ENCODE data around the gene CAMKK1.

Gene CAMKK1

GRCh38 chr17:3843935-3844516, 48.8 kb downstream of the CAMKK1 start:
- DNase-seq, result peak; percentile 19

DNA sequence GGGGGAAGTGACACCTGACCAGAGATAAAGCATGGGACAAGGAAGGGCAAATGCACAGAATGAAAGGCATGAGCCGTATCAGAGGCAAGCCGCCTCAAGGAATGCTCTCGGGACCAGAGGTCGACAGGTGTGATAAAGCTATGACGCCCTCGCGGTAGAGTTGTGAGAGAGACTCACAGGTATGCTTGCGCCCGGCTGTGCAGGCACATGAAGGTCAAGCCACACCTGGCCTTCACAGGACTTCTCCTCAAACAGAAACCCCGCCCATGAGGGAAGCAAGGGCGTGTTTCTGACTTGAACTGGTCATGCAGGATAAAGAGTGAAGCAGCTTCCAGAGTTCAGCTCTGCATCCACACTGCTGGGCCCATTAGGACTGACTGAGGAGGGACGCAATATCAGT, 54.6 kb downstream of the CAMKK1 start:
- no peak for DNase-seq

GRCh38 chr17:3836551-3836950, 56.3 kb downstream of the CAMKK1 start:
- DNase-seq, result no peak

DNA sequence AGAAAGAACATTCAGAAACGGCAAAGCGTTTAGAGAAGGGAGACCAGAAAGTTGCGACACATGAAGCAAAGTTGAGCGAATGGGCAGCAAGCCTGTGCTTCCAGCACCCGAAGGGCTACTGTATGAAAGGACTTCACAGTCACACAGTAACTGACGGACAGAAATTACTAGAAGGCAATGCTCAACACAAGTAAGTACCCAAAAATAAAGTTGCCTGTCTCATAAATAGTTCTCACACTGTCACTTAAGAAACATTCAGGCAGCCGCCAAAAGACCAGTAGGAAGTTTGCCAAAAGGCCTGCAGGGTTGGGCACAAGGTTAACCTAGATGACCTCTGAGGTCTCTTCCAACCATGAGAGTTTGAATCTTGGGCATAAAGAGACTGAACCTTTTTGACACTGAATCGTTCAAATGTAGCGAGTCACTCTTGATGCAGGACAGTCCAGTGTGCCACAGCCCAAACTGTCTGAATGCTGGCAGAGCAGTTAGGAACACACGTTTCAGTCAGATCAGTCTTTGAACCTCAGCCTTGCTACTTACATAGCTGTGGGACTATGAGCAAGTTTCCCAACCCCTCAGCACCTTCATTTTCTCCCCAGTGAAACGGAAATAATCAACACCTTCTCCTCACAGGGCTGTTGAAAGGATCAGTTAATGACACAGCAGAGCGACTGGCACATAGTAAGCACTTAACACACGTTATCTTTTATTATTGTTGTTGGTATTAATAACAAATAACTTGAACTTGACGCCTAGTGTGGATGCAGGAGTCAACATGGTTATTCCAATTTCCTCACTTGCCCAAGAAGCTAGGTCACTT, 57.2 kb downstream of the CAMKK1 start:
- no peak for DNase-seq

DNA sequence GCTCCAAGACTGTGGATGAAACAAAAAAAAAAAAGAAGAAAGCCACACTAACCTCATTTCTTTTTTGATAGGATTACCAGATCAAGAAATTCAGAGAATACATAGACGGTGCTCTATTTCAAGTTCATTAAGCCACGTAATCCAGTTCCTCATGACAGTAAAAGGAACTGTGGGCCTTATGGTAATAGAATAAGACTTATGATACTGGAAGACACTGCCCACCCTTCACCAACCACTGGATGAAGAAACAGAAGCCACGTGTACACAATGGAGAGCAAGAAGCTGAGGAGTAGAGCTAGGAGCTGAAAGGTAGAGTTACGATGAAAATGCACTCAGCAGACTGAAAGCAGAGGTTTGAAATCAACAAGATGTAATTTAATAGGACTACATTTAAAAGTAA, 58.0 kb downstream of the CAMKK1 start:
- DNase-seq, result no peak

- no peak for DNase-seq
These were observed 64.0 kb downstream of the CAMKK1 start for GRCh38 chr17:3828852-3829232.

DNA sequence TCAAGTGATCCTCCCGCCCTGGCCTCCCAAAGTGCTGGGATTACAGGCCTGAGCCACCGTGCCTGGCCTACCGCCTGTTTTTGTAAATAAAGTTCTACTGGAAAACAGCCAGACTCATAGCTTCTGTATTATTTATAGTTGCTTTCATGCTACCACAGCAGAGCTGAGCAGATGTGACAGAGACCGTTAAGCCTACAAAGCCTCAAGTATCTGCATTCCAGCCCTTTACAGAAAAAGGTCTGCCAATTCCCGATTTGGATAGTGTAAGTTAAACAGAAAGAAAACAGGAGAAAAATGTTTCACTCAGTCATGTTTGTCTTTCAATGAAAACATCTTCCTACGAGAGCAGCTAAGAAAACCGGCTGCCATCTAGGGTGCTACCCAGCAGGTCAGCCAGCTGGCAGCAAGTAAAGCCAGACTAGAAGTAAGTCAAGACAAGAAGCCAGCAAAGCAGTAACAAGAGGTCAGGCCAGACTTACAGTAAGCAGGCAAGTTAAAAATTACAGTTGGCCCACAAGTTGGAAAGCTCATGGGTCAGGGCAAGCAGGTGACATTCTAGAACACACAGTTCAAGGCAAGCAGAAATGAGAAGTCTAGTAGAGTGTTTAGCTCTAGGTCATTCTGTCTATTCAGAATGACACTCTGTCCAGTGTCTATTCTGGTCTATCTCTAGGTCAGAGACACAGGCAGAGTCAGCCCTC, 64.6 kb downstream of the CAMKK1 start:
- peak; percentile 33 for DNase-seq

- DNase-seq, result peak; percentile 72
These were observed 65.6 kb downstream of the CAMKK1 start for GRCh38 chr17:3827124-3827773.

DNA sequence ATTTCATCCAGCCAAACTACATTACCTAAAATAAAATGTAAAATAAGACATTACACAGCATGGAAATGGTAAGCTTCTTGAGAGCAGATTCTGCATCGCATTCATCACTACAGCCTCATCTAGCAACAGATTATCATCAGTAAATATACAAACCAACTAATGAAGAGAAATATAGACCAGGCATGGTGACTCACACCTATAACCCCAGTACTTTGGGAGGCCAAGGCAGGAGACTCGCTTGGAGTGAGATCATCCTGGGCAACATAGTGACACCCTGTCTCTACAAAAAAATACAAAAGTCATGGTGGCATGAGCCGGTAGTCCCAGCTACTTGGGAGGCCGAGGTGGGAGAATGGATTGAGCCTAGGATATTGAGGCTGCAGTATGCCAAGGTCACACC, 66.7 kb downstream of the CAMKK1 start:
- peak; percentile 24 for DNase-seq

GRCh38 chr17:3821101-3821500, 71.8 kb downstream of the CAMKK1 start:
- no peak for DNase-seq

- no peak for DNase-seq
These were observed 74.1 kb downstream of the CAMKK1 start for GRCh38 chr17:3818786-3819185.

DNA sequence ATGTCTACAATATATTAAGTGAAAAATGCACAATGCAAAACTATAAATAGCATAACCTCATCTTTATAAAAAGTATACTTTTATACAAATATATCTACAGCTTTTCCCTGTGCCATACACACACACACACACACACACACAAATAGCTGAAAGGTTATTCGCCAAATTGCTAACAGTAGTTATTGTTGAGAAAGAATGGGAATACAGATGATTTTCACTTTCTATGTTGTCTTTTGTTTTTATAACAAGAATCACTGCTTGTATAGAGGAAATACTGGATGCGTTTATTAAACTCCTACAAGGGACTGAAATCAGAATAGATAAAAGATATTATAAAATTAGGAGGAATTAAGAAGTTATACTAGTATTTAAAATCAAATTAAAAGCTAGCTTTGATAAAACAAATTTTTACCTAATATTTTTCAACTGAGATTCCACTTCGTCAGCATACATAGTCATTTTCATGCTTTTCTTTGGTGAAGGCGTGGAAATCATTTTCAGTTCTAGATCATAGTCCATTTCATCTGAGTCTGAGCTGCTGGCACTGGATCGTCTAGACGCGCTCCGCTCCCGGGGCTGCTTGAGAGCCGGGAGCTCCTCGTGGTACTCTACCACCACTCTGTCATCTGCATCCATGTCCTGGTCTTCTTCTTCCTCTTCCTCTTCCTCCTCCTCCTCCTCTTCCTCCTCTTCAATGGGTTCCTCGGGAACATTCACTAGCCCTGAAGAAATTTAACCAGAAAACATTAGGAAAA, 74.8 kb downstream of the CAMKK1 start:
- no peak for DNase-seq

- DNase-seq, result no peak
These were observed 76.9 kb downstream of the CAMKK1 start for GRCh38 chr17:3815925-3816324.

GRCh38 chr17:3815122-3815521, 77.7 kb downstream of the CAMKK1 start:
- DNase-seq, result no peak

GRCh38 chr17:3814361-3814760, 78.5 kb downstream of the CAMKK1 start:
- no peak for DNase-seq

DNA sequence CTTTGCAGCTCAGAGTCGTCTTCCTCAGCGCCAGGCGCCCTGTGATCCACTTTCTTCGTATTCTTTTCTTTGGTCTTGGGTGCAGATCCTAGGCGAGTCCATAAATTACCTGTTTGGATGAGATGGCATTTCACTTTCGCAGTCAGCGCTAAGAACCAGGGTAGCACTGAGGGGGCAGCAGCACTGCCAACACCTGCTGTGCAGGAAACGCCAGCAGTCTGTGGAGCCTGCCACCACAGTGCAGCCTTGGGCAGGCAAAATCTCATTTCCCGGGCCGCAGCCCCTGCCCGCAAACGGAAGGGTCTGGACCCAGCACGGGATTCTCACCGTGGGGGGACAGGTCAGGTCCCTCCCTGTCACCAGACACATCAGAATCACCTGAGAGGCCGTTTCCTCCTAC, 79.7 kb downstream of the CAMKK1 start:
- DNase-seq, result no peak

GRCh38 chr17:3812771-3813170, 80.1 kb downstream of the CAMKK1 start:
- no peak for DNase-seq

DNA sequence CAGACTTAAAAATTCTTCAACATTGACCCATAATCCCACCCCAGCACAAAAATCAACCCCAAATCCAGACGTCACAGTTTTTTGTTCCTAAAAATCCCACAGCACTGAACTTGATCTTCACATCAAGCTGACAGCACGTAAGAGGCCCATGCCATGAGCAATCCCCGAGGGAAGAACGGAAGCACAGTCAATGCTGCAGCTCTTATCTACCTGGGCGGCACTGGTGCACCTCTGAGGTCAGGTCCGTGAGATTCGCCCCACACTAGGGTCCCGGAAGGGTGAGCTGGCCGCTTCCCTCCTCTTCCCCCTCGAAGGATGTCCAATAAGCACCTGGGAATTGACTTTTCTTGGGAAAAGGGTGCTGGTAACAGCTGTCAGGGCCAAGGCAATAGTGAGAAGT, 80.6 kb downstream of the CAMKK1 start:
- no peak for DNase-seq
